Keratinocyte (primary cell): Measurements from ENCODE around the gene TP53AIP1. TPM values are rescaled to one million over a fixed set of nuclear protein-coding genes. Genes with fewer than 3 reads are reported as not detected.

Experiments used
- DNase-seq: peaks from one replicate; pipeline ENCODE4 v3.0.0-alpha.2; 2011; ENCODE audit warnings: low read depth, missing footprints, low spot score
- FAIRE-seq: peaks from 2 replicates; lab custom pipeline; 2011; peaks lifted over from hg19 to GRCh38; lab: Jason Lieb, UNC
- H2AFZ ChIP-seq: 2 replicates; pipeline ENCODE4 v1.6.0; 2012; ENCODE audit warnings: low read length, control low read depth, inconsistent platforms; ENCODE audit not compliant: control insufficient read depth
- H3K27ac ChIP-seq: 2 replicates; pipeline ENCODE4 v1.5.1; 2011; ENCODE audit warnings: low read length; ENCODE audit not compliant: control insufficient read depth, insufficient read depth
- H3K27me3 ChIP-seq: 3 replicates; pipeline ENCODE4 v1.6.0; 2011; ENCODE audit warnings: low read length; ENCODE audit not compliant: control insufficient read depth, insufficient read depth; ENCODE audit errors: extremely low read depth
- H3K36me3 ChIP-seq, 2 experiments: 2 replicates in 1 of 2; 3 replicates in 1 of 2; pipeline ENCODE4 v1.5.1; 2011; ENCODE audit warnings: low read length in 2 of 2, mild to moderate bottlenecking in 1 of 2; ENCODE audit not compliant: control insufficient read depth in 2 of 2, insufficient read depth in 2 of 2; ENCODE audit errors: extremely low read depth in 1 of 2
- H3K4me1 ChIP-seq: 3 replicates; pipeline ENCODE4 v1.5.1; 2011; ENCODE audit warnings: low read length; ENCODE audit not compliant: control insufficient read depth, insufficient read depth; ENCODE audit errors: extremely low read depth
- H3K4me2 ChIP-seq: 3 replicates; pipeline ENCODE4 v1.6.0; 2011; ENCODE audit warnings: low read depth, low read length; ENCODE audit not compliant: control insufficient read depth, insufficient read depth; ENCODE audit errors: extremely low read depth
- H3K4me3 ChIP-seq, 3 experiments: fragments of 200-600 bp in 1 of 3; sonication (generic) in 1 of 3; 2 replicates in 2 of 3; 3 replicates in 1 of 3; pipeline ENCODE4 v1.5.1; 2011 to 2016; ENCODE audit warnings: low read length in 3 of 3, mild to moderate bottlenecking in 3 of 3, control low read depth in 2 of 3, inconsistent platforms in 1 of 3, low read depth in 1 of 3, mixed read lengths in 1 of 3, mixed run types in 1 of 3, moderate library complexity in 1 of 3; ENCODE audit not compliant: control insufficient read depth in 2 of 3, insufficient read depth in 2 of 3; ENCODE audit errors: extremely low read depth in 1 of 3
- H3K79me2 ChIP-seq: 2 replicates; pipeline ENCODE4 v1.6.0; 2012; ENCODE audit warnings: low read length; ENCODE audit not compliant: control insufficient read depth, insufficient read depth
- H3K9ac ChIP-seq: 3 replicates; pipeline ENCODE4 v1.6.0; 2011; ENCODE audit warnings: low read length; ENCODE audit not compliant: control insufficient read depth, insufficient read depth; ENCODE audit errors: extremely low read depth
- H3K9me1 ChIP-seq: 3 replicates; pipeline ENCODE4 v1.6.0; 2011; ENCODE audit warnings: low read length; ENCODE audit not compliant: control insufficient read depth, insufficient read depth; ENCODE audit errors: extremely low read depth
- H3K9me3 ChIP-seq: 2 replicates; pipeline ENCODE4 v1.5.1; 2012; ENCODE audit warnings: low read depth, low read length; ENCODE audit not compliant: control insufficient read depth
- H4K20me1 ChIP-seq: 3 replicates; pipeline ENCODE4 v1.6.0; 2011; ENCODE audit warnings: low read length; ENCODE audit not compliant: control insufficient read depth, insufficient read depth; ENCODE audit errors: extremely low read depth
- EZH2 ChIP-seq: IDR thresholded peaks from one replicate; pipeline ENCODE4 v1.6.1; 2012; ENCODE audit warnings: inconsistent platforms, mild to moderate bottlenecking, low read length, moderate library complexity
- dilution Hi-C: fragments of 300-500 bp; cut with MboI; formaldehyde crosslinking; loops from one replicate; pipeline ENCODE4 v1.7.0; 2020; ENCODE audit warnings: low sequenced_read_pairs; ENCODE audit not compliant: extremely low pct_ligation_motif_present
- polyA plus RNA-seq, 5 experiments: library from polyadenylated mRNA; depleted of rRNA in 3 of 5; stranded (reverse) in 3 of 5; stranded (forward) in 1 of 5; unstranded in 1 of 5; fragments of >200 nt; gene quantifications; 1 replicate in 1 of 5; 2 replicates in 3 of 5; 3 replicates in 1 of 5; pipeline versions ENCODE4 v1.2.1 to v1.2.3, GENCODE V29; 2011 to 2012; ENCODE audit warnings: missing spikeins in 2 of 5, low read depth in 1 of 5, low replicate concordance in 1 of 5
- TF ChIP-seq, protein P1 (sequence below), 3 experiments: IDR thresholded peaks in 1 of 3; conservative IDR thresholded peaks in 1 of 3; optimal IDR thresholded peaks in 1 of 3; 2 replicates in 2 of 3; 3 replicates in 1 of 3; pipeline versions ENCODE3 to v1.5.1; 2011; ENCODE audit warnings: low read length in 3 of 3, mild to moderate bottlenecking in 3 of 3, moderate library complexity in 2 of 3, control low read depth in 1 of 3, inconsistent platforms in 1 of 3; ENCODE audit not compliant: insufficient read depth in 2 of 3; ENCODE audit errors: extremely low read depth in 1 of 3

The TP53AIP1 gene
- polyA plus RNA-seq, 1 donor (not counting 4 experiments of a cell fraction or from before 2014, with no cell fraction given), result 37.1 TPM

DNA sequence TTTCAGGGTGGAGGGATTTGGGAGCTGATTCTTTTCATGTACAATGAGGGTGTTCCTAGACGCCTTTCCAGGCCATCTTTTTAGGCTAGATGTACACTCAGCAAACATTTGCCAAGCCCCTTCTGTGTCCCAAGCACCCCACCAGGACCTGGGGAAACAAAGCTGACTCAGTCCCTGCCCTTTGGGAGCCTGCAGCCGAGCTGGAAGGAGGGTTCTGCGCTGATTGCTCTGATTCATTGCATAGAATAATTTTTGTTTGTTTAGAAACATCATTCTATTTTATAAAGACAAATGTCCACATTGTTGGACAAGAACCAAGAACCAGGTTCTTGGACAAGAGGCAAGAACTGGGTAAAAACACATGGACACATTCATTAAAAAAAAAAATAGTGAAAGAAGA lies 16.7 kb downstream of the TP53AIP1 start:
- H3K36me3 ChIP-seq, result no peaks in the 10 kb centered on the region
- H3K4me3 ChIP-seq, result no peak overlapping the region
- H3K9ac ChIP-seq, result no peak overlapping the region
- no peaks in the 10 kb centered on the region for H4K20me1 ChIP-seq
- H3K27ac ChIP-seq, result no peak overlapping the region
- H3K9me1 ChIP-seq, result no peaks in the 10 kb centered on the region
- no peaks in the 10 kb centered on the region for H3K4me1 ChIP-seq
- TF ChIP-seq, protein P1, sequence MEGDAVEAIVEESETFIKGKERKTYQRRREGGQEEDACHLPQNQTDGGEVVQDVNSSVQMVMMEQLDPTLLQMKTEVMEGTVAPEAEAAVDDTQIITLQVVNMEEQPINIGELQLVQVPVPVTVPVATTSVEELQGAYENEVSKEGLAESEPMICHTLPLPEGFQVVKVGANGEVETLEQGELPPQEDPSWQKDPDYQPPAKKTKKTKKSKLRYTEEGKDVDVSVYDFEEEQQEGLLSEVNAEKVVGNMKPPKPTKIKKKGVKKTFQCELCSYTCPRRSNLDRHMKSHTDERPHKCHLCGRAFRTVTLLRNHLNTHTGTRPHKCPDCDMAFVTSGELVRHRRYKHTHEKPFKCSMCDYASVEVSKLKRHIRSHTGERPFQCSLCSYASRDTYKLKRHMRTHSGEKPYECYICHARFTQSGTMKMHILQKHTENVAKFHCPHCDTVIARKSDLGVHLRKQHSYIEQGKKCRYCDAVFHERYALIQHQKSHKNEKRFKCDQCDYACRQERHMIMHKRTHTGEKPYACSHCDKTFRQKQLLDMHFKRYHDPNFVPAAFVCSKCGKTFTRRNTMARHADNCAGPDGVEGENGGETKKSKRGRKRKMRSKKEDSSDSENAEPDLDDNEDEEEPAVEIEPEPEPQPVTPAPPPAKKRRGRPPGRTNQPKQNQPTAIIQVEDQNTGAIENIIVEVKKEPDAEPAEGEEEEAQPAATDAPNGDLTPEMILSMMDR (optimal IDR thresholded peaks at IDR 0.05 in 1 of 3, IDR thresholded peaks at IDR 0.05 in 1 of 3, conservative IDR thresholded peaks at IDR 0.05 in 1 of 3; ENCODE audit: extremely low read depth in 1 of 3, insufficient read depth in 2 of 3, low read length in 3 of 3), result no peak
- TF ChIP-seq EZH2, result no peak
- FAIRE-seq, result no peak
- H3K79me2 ChIP-seq, result no peaks in the 10 kb centered on the region
- no peaks in the 10 kb centered on the region for H3K9me3 ChIP-seq
- no peak overlapping the region for H3K4me2 ChIP-seq
- no peak for DNase-seq
- no peak overlapping the region for H2AFZ ChIP-seq
- dilution Hi-C loops, result no loop called here
- peaks cover 11% of the 10 kb centered on the region for H3K27me3 ChIP-seq

DNA sequence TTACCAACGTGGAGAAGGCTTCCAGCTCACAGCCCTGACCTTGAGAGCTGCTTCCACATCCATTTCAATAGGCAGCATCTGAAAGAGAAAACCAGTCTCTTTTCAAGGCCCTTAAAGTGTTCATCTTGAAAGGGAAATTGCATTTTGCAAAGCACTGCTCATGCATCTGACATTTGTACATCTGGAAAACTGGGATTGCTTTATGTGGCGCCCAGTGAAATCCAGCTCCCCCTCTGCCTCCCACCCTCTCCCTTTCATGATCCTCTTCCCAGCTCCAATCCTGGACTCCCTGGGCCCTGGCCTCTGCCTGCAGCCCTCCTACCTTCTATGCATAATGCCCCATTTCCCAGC lies 17.4 kb downstream of the TP53AIP1 start:
- H3K9me3 ChIP-seq, result no peaks in the 10 kb centered on the region
- no peaks in the 10 kb centered on the region for H3K4me1 ChIP-seq
- no peak for TF ChIP-seq EZH2
- TF ChIP-seq, protein P1 (optimal IDR thresholded peaks at IDR 0.05 in 1 of 3, IDR thresholded peaks at IDR 0.05 in 1 of 3, conservative IDR thresholded peaks at IDR 0.05 in 1 of 3; ENCODE audit: extremely low read depth in 1 of 3, insufficient read depth in 2 of 3, low read length in 3 of 3), result no peak
- H3K4me3 ChIP-seq, result no peak overlapping the region
- no peaks in the 10 kb centered on the region for H3K9me1 ChIP-seq
- no peak overlapping the region for H3K27ac ChIP-seq
- FAIRE-seq (no peak), DNase-seq (no peak)
- H2AFZ ChIP-seq, result no peak overlapping the region
- H3K27me3 ChIP-seq, result peaks cover 11% of the 10 kb centered on the region
- dilution Hi-C loops, result no loop called here
- no peak overlapping the region for H3K4me2 ChIP-seq
- no peaks in the 10 kb centered on the region for H3K79me2 ChIP-seq
- no peaks in the 10 kb centered on the region for H4K20me1 ChIP-seq
- H3K36me3 ChIP-seq, result no peaks in the 10 kb centered on the region
- no peak overlapping the region for H3K9ac ChIP-seq
